ENCODE measurements around the gene UBR1. TPM values are rescaled to one million over a fixed set of nuclear protein-coding genes. Genes with fewer than 3 reads are reported as not detected.
A peak's percentile ranks its signal among the peaks of the same experiment; 100 is the strongest.
"Not testable (repeated sequence)": the region's sequence is repeated elsewhere in the genome, so short reads cannot be mapped to it uniquely, and the experiment has no call there.

UBR1 gene
- total RNA-seq, 1 experiment from 2014 or later, result 28.7 TPM

DNA sequence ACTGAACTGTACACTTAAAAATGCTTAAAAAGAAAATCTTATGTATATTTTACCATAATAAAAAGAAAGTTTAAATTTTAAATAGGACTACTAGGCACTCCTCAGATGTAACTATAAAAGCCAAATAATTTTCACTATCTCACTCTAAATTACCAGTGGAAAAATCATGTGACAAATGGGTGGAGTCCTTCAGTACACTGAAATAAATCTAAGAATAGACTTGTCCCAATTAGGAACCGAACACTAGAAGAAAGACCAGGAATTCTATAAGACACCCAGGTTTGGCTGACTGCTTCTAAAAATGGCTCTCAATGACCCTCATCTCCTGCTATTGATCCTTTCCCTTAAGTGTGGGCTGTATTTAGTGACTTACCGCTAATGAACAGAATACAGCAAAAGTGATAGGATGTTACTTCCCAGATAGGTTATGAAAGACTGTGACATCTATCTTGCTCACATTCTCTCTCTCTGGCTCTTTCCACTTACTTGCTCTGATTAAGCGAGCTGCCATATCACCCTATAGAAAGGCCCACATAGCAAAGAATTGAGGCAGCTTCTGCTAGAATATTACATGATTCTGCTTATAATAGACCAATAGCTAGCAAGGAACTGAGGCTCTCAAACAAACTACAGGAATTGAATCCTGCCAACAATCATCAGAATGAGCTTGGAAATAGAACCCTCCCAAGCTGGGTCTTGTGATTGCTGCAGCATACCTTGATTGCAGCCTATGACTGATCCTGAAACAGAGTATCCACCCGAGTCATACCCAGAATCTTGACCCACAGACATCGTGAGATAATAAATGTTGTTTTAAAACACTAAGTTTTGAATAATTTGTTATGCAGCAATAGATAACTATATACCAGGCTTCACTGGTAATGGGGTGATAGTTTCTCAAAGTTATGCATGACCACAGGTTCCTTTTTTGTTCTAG lies 202.2 kb downstream of the UBR1 start:
- in situ Hi-C loops (cut with HindIII; ENCODE audit: low pct_unique_long_range_greater_than_20kb, low sequenced_read_pairs), result no loop called here
- no peak for DNase-seq (ENCODE audit: low read depth, low spot score)

DNA sequence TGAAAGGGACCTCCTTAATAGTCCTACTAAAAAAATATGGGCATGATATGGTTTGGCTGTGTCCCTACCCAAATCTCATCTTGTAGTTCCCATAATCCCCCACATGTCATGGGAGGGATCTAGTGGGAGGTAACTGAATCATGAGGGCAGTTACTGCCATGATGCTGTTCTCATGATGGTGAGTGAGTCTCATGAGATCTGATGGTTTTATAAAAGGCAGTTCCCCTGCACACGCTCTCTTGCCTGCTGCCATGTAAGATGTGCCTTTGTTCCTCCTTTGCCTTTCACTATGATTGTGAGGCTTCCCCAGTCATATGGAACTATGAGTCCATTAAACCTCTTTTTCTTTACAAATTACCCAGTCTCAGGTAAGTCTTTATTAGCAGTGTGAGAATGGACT lies 211.9 kb downstream of the UBR1 start:
- in situ Hi-C loops (cut with HindIII; ENCODE audit: low pct_unique_long_range_greater_than_20kb, low sequenced_read_pairs), result not testable (repeated sequence)

More for the DNA sequence above, 211.9 kb downstream of the UBR1 start:
- peak; percentile 16 for DNase-seq (ENCODE audit: low read depth, low spot score)

Small RNAs within 50 kb of the gene (small RNA-seq; reads per million reads assigned to genes)
- 0 reads per million in 2 experiments for gene AC068724.2

Other genes starting within 250 kb of the UBR1 start
- 5.6 and 6.5 TPM in 2 replicates for gene TTBK2, start 185.3 kb downstream of the UBR1 start, total RNA-seq (2014; rRNA removed; shearing (Covaris generic))
- 21.6 and 22.0 TPM in 2 replicates for gene TMEM62, start 27.5 kb upstream of the UBR1 start, total RNA-seq (2014; rRNA removed; shearing (Covaris generic))
- gene CCNDBP1, start 79.4 kb upstream of the UBR1 start, total RNA-seq (2014; rRNA removed; shearing (Covaris generic)), result 63.2 and 64.0 TPM in 2 replicates
- gene EPB42, start 115.0 kb upstream of the UBR1 start, total RNA-seq (2014; rRNA removed; shearing (Covaris generic)), result not detected in 2 replicates
- gene TGM5, start 160.9 kb upstream of the UBR1 start, total RNA-seq (2014; rRNA removed; shearing (Covaris generic)), result 0.13 and 0.21 TPM in 2 replicates
- gene TGM7, start 196.2 kb upstream of the UBR1 start, total RNA-seq (2014; rRNA removed; shearing (Covaris generic)), result not detected in 2 replicates
- gene LCMT2, start 224.5 kb upstream of the UBR1 start, total RNA-seq (2014; rRNA removed; shearing (Covaris generic)), result 16.0 and 16.3 TPM in 2 replicates